ENCODE measurements around the gene AGGF1. TPM values are rescaled to one million over a fixed set of nuclear protein-coding genes. Genes with fewer than 3 reads are reported as not detected.

Gene AGGF1
- total RNA-seq, 2 experiments from 2014 or later = 27.2 to 28.4 TPM

- Mint-ChIP-seq H3K27me3 (ENCODE audit: low read depth) (no peaks in the 10 kb centered on the region), H3K9me3 (ENCODE audit: insufficient read depth) (peaks cover 14% of the 10 kb centered on the region), H3K36me3 (ENCODE audit: low read depth) (peaks cover 22% of the 10 kb centered on the region), H3K4me3 (peak overlapping the region; percentile 5), H3K4me1 (ENCODE audit: low read depth) (peaks cover 34% of the 10 kb centered on the region), H3K27ac (peak overlapping the region; percentile 32)
- ChIA-PET POLR2A (no interaction called here), CTCF (no interaction called here)
- ATAC-seq (no peak), DNase-seq (no peak)
Measured at GRCh38 chr5:77028631-77029375, 1.4 kb upstream of the AGGF1 start.

- peak overlapping the region; percentile 95 for H3K27ac Mint-ChIP-seq
- no peaks in the 10 kb centered on the region for H3K27me3 Mint-ChIP-seq (ENCODE audit: low read depth)
- DNase-seq (no peak), ATAC-seq (no peak)
- ChIA-PET CTCF (interaction anchor here (1.8 to 5.6 kb wide), 3 partner anchors 13 to 48 kb away, joined by 4 to 32 read pairs (median 6); no protein-coding TSS in a partner anchor), POLR2A (interaction anchor here (0.8 to 1.8 kb wide), 4 partner anchors 8 to 179 kb away, joined by 3 to 8 read pairs (median 5); partner anchors contain the start of genes S100Z and ZBED3)
- H3K4me1 Mint-ChIP-seq (ENCODE audit: low read depth) = peaks cover 36% of the 10 kb centered on the region
- H3K4me3 Mint-ChIP-seq = peak overlapping the region; percentile 94
- peaks cover 23% of the 10 kb centered on the region for H3K36me3 Mint-ChIP-seq (ENCODE audit: low read depth)
- H3K9me3 Mint-ChIP-seq (ENCODE audit: insufficient read depth) = peaks cover 14% of the 10 kb centered on the region
Measured at GRCh38 chr5:77029376-77029885, 773 bp upstream of the AGGF1 start.

GRCh38 chr5:77031891-77032290 lies 1.7 kb downstream of the AGGF1 start:
- ATAC-seq (no peak), DNase-seq (no peak)
- CTCF ChIA-PET = interaction anchor here (1.3 to 5.6 kb wide), 3 partner anchors 46 to 460 kb away, joined by 4 to 32 read pairs (median 4); partner anchors contain the start of gene WDR41
- Mint-ChIP-seq H3K27ac (no peak overlapping the region), H3K36me3 (ENCODE audit: low read depth) (peaks cover 42% of the 10 kb centered on the region), H3K4me1 (ENCODE audit: low read depth) (peaks cover 36% of the 10 kb centered on the region), H3K9me3 (ENCODE audit: insufficient read depth) (peaks cover 14% of the 10 kb centered on the region), H3K4me3 (peak overlapping the region; percentile 94), H3K27me3 (ENCODE audit: low read depth) (no peaks in the 10 kb centered on the region)
- POLR2A ChIA-PET = no interaction called here

GRCh38 chr5:77032635-77033034 lies 2.4 kb downstream of the AGGF1 start:
- no peak for ATAC-seq
- H3K27me3 Mint-ChIP-seq (ENCODE audit: low read depth) = no peaks in the 10 kb centered on the region
- peaks cover 14% of the 10 kb centered on the region for H3K9me3 Mint-ChIP-seq (ENCODE audit: insufficient read depth)
- H3K4me3 Mint-ChIP-seq = no peak overlapping the region
- H3K27ac Mint-ChIP-seq = no peak overlapping the region
- no peak for DNase-seq
- peaks cover 36% of the 10 kb centered on the region for H3K4me1 Mint-ChIP-seq (ENCODE audit: low read depth)
- ChIA-PET CTCF (interaction anchor here (5.6 kb wide), 1 partner anchor 45 kb away, joined by 32 read pairs; no protein-coding TSS in a partner anchor), POLR2A (no interaction called here)
- H3K36me3 Mint-ChIP-seq (ENCODE audit: low read depth) = peaks cover 46% of the 10 kb centered on the region

- H3K27me3 Mint-ChIP-seq (ENCODE audit: low read depth) = no peaks in the 10 kb centered on the region
- peaks cover 36% of the 10 kb centered on the region for H3K4me1 Mint-ChIP-seq (ENCODE audit: low read depth)
- DNase-seq (no peak), ATAC-seq (no peak)
- ChIA-PET CTCF (interaction anchor here (5.6 kb wide), 1 partner anchor 44 kb away, joined by 32 read pairs; no protein-coding TSS in a partner anchor), POLR2A (no interaction called here)
- H3K9me3 Mint-ChIP-seq (ENCODE audit: insufficient read depth) = peaks cover 13% of the 10 kb centered on the region
- H3K4me3 Mint-ChIP-seq = no peak overlapping the region
- H3K36me3 Mint-ChIP-seq (ENCODE audit: low read depth) = peaks cover 50% of the 10 kb centered on the region
- no peak overlapping the region for H3K27ac Mint-ChIP-seq
Measured at GRCh38 chr5:77033338-77033737, 3.1 kb downstream of the AGGF1 start.

GRCh38 chr5:77035950-77036349 lies 5.7 kb downstream of the AGGF1 start:
- no peaks in the 10 kb centered on the region for H3K27me3 Mint-ChIP-seq (ENCODE audit: low read depth)
- H3K4me1 Mint-ChIP-seq (ENCODE audit: low read depth) = peaks cover 20% of the 10 kb centered on the region
- H3K9me3 Mint-ChIP-seq (ENCODE audit: insufficient read depth) = no peaks in the 10 kb centered on the region
- ATAC-seq = no peak
- ChIA-PET CTCF (no interaction called here), POLR2A (no interaction called here)
- H3K36me3 Mint-ChIP-seq (ENCODE audit: low read depth) = peaks cover 52% of the 10 kb centered on the region
- no peak overlapping the region for H3K27ac Mint-ChIP-seq
- no peak for DNase-seq
- H3K4me3 Mint-ChIP-seq = no peak overlapping the region

GRCh38 chr5:77046416-77047073 lies 16.3 kb downstream of the AGGF1 start:
- Mint-ChIP-seq H3K36me3 (ENCODE audit: low read depth) (peaks cover 38% of the 10 kb centered on the region), H3K9me3 (ENCODE audit: insufficient read depth) (no peaks in the 10 kb centered on the region), H3K4me3 (no peak overlapping the region), H3K4me1 (ENCODE audit: low read depth) (peaks cover 13% of the 10 kb centered on the region), H3K27me3 (ENCODE audit: low read depth) (no peaks in the 10 kb centered on the region), H3K27ac (no peak overlapping the region)
- no peak for ATAC-seq
- ChIA-PET POLR2A (no interaction called here), CTCF (interaction anchor here (1.0 kb wide), 1 partner anchor 31 kb away, joined by 3 read pairs; no protein-coding TSS in a partner anchor)
- no peak for DNase-seq

- DNase-seq (no peak), ATAC-seq (no peak)
- peaks cover 13% of the 10 kb centered on the region for H3K4me1 Mint-ChIP-seq (ENCODE audit: low read depth)
- ChIA-PET CTCF (interaction anchor here (1.1 to 1.8 kb wide), 4 partner anchors 13 to 428 kb away, joined by 3 to 6 read pairs (median 4); partner anchors contain the start of genes AGGF1 and WDR41), POLR2A (no interaction called here)
- no peaks in the 10 kb centered on the region for H3K27me3 Mint-ChIP-seq (ENCODE audit: low read depth)
- H3K9me3 Mint-ChIP-seq (ENCODE audit: insufficient read depth) = no peaks in the 10 kb centered on the region
- H3K27ac Mint-ChIP-seq = no peak overlapping the region
- peaks cover 57% of the 10 kb centered on the region for H3K36me3 Mint-ChIP-seq (ENCODE audit: low read depth)
- H3K4me3 Mint-ChIP-seq = no peak overlapping the region
Measured at GRCh38 chr5:77064040-77064439, 33.8 kb downstream of the AGGF1 start.

GRCh38 chr5:77065256-77065655 lies 35.1 kb downstream of the AGGF1 start:
- Mint-ChIP-seq H3K4me3 (no peak overlapping the region), H3K4me1 (ENCODE audit: low read depth) (peaks cover 13% of the 10 kb centered on the region), H3K36me3 (ENCODE audit: low read depth) (peaks cover 56% of the 10 kb centered on the region), H3K27ac (no peak overlapping the region), H3K27me3 (ENCODE audit: low read depth) (no peaks in the 10 kb centered on the region), H3K9me3 (ENCODE audit: insufficient read depth) (no peaks in the 10 kb centered on the region)
- ChIA-PET CTCF (interaction anchor here (1.0 to 1.8 kb wide), 2 partner anchors 12 to 13 kb away, joined by 4 to 6 read pairs; no protein-coding TSS in a partner anchor), POLR2A (no interaction called here)
- ATAC-seq (no peak), DNase-seq (no peak)

- Mint-ChIP-seq H3K9me3 (ENCODE audit: insufficient read depth) (no peaks in the 10 kb centered on the region), H3K27ac (no peak overlapping the region), H3K36me3 (ENCODE audit: low read depth) (peaks cover 55% of the 10 kb centered on the region), H3K27me3 (ENCODE audit: low read depth) (no peaks in the 10 kb centered on the region), H3K4me3 (no peak overlapping the region), H3K4me1 (ENCODE audit: low read depth) (peaks cover 13% of the 10 kb centered on the region)
- POLR2A ChIA-PET = no interaction called here
- DNase-seq (no peak), ATAC-seq (no peak)
- CTCF ChIA-PET = interaction anchor here (3.8 kb wide), 1 partner anchor 11 kb away, joined by 20 read pairs; no protein-coding TSS in a partner anchor
Measured at GRCh38 chr5:77066184-77066583, 36.0 kb downstream of the AGGF1 start.

GRCh38 chr5:77066823-77067442 lies 36.7 kb downstream of the AGGF1 start:
- ATAC-seq = peak; percentile 33
- POLR2A ChIA-PET = no interaction called here
- no peak overlapping the region for H3K27ac Mint-ChIP-seq
- CTCF ChIA-PET = interaction anchor here (1.0 to 3.8 kb wide), 2 partner anchors 8 to 11 kb away, joined by 3 to 20 read pairs; no protein-coding TSS in a partner anchor
- no peaks in the 10 kb centered on the region for H3K27me3 Mint-ChIP-seq (ENCODE audit: low read depth)
- H3K4me3 Mint-ChIP-seq = no peak overlapping the region
- peaks cover 13% of the 10 kb centered on the region for H3K4me1 Mint-ChIP-seq (ENCODE audit: low read depth)
- DNase-seq = no peak
- no peaks in the 10 kb centered on the region for H3K9me3 Mint-ChIP-seq (ENCODE audit: insufficient read depth)
- peaks cover 49% of the 10 kb centered on the region for H3K36me3 Mint-ChIP-seq (ENCODE audit: low read depth)
